H54 (cell line): ENCODE measurements around the gene PARP2.

Source experiments
- DNase-seq: peaks from one replicate; pipeline ENCODE4 v3.0.0; 2011; ENCODE audit warnings: low spot score, mixed read lengths; ENCODE audit not compliant: insufficient read length
- FAIRE-seq: peaks from 3 replicates; lab custom pipeline; 2011; peaks lifted over from hg19 to GRCh38; lab: Jason Lieb, UNC
- POLR2A ChIP-seq: IDR thresholded peaks from 2 replicates; pipeline ENCODE4 v1.6.1; 2011; ENCODE audit warnings: low read depth, mild to moderate bottlenecking, low read length

PARP2 gene, protein sequence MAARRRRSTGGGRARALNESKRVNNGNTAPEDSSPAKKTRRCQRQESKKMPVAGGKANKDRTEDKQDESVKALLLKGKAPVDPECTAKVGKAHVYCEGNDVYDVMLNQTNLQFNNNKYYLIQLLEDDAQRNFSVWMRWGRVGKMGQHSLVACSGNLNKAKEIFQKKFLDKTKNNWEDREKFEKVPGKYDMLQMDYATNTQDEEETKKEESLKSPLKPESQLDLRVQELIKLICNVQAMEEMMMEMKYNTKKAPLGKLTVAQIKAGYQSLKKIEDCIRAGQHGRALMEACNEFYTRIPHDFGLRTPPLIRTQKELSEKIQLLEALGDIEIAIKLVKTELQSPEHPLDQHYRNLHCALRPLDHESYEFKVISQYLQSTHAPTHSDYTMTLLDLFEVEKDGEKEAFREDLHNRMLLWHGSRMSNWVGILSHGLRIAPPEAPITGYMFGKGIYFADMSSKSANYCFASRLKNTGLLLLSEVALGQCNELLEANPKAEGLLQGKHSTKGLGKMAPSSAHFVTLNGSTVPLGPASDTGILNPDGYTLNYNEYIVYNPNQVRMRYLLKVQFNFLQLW

DNA sequence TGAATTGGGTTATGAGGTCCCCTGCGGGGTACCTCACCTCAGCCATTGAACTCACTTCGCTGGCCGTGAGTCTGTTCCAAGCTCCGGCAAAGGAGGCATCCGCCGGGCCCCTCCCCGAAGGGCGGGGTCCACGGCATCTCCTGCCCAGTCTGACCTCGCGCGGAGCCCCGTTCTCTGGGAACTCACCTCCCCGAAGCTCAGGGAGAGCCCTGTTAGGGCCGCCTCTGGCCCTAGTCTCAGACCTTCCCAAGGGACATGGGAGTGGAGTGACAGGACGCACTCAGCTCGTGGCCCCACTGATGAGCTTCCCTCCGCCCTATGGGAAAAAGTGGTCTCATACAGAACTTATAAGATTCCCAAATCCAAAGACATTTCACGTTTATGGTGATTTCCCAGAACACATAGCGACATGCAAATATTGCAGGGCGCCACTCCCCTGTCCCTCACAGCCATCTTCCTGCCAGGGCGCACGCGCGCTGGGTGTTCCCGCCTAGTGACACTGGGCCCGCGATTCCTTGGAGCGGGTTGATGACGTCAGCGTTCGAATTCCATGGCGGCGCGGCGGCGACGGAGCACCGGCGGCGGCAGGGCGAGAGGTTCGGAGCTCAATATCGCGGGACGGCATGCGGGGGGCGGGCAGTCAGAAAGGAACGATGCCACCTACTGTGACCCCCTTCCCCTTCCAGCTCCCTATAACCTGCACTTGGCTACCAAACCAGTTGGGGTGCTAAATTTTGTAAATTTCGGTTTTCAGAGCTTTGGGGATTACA is at the start of gene PARP2:
TSS of gene PARP2 (plus strand) at position 544 of the 770 bp plus-strand sequence. CDS start at position 551, 7 bp downstream.
- TF ChIP-seq POLR2A: peak; percentile 24; the same call in 1 of the 2 replicates
- DNase-seq (peak; percentile 38), FAIRE-seq (peak; percentile 58)

DNA sequence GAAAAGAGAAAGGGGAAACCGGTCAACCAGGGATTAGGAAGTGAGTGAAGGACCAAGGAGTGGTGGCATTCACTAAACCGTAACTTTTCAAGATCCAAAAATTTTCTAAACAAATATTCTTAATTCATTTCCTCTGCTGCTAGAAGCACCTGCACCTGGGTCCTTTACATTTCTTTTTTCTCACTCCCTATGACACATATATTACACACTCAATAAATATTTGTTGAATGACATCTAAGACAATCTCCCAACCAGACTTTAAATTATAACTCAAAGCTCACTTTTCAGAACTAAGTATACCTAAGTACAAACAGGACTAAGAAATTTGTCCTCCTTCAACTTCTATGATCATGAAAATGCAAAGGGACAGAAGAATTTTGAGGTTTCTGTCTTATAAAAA is 48.8 kb upstream of the PARP2 start:
- no peak for TF ChIP-seq POLR2A
- DNase-seq: no peak
- FAIRE-seq: no peak

DNA sequence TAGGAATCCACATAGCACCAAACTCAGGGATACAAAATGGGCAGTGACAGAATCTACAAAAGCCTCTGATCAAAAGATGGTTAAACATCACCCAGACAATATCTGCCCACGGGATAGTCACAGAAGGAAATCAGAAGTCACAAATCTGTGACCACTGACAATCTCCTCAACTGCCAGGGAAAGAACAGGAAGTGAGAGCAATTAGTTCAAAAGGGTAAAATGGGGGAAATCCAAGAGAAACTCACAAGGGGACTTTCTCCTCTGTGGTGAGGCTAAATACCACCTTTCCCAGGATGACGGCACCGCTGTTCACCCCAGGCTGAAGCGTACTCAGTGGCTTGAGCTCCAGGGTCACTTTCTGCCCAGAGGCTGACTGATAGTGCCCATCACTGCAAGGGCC is 48.4 kb upstream of the PARP2 start:
- FAIRE-seq (no peak), DNase-seq (no peak)
- no peak for TF ChIP-seq POLR2A

DNA sequence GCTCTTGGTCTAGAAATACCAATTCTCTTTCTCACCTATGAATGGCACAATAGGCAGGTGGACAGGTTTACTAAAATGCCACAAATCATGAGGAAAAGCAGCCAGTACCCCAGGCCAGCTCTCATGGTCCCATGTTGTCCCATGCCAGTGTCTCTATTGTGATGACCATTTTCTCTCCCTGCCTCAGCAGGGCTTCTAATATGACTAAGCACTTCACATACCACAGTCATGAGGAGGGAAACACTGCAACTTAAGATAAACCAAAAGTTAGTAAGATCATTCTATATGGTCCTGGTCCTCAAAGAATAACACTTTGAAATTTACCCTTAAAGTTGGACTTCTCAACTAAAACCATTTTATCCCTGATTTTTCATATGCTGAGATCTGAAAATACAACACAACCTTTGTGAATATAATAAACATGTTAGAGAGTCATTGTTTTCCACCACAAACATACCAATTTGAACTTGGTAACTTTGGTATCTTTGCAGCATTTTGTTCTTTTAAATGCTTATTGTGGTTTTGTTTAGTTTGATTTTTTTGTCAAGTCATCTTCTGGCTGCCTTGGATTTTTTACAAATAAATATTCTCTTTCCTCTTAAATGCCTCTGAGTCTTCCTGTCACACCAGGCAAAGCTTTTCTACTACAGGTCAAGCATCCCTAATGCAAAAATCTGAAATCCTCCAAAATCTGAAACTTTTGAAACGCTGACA is 41.2 kb upstream of the PARP2 start:
- DNase-seq: no peak
- no peak for TF ChIP-seq POLR2A
- FAIRE-seq: no peak

DNA sequence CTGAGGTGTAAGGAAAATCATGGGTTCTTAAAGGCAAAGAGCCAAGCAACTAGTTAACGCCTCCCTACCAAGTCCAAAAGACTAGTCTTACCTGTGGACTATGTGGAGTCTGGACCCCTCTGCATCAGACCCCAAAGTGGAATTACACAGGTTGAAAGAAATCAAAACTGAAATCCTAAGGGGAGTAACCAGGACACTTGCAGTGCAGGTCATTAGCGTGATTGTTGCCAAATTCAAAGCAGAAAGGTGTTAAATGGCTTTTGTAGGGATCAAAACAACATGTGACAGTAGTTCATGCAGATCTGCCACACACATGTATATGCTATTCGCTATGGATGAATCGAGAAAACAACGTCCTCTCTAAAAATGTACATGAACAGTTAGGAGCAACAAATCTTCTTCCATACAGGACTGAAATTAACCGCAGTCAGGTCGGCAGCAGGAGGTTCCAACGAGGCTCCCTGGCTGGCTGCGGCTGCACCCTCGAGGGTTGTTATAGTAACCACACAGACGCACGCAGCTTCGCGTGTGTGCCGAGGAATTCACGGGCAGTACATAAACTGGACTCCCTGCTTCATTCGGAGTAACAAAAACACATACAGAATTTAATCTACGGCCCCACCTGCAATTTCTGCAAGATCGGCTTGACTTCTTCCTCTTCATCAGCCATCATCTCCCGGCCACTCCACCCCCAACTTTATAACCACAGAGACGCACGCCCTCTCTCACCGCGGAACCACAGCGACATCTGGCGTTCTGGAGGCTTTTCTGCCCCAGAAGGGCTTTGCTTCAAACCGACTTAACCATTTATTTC is 38.0 kb upstream of the PARP2 start, which contains the start of gene TTC5:
TSS of gene TTC5 (minus strand) at position 687 of the 814 bp plus-strand sequence. CDS start at position 673, 14 bp downstream.
- DNase-seq: peak; percentile 4
- peak; percentile 33 for FAIRE-seq
- TF ChIP-seq POLR2A: no peak

DNA sequence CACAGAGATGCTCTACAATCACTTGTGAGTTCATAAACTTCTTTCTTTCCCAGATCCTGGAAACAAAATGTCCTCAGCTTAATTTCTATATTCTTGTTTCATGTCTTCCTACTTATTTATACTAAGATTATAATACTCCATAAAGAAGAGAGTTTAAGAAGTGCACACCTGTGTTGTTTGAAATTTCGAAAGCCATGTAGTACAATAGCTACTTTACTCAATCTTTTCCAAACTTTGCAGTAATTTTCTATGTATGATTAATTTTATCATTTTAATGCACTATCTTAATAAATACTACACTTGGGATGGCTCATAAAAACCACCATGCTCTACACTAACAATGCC is 37.4 kb upstream of the PARP2 start:
- TF ChIP-seq POLR2A: no peak
- DNase-seq (no peak), FAIRE-seq (no peak)

DNA sequence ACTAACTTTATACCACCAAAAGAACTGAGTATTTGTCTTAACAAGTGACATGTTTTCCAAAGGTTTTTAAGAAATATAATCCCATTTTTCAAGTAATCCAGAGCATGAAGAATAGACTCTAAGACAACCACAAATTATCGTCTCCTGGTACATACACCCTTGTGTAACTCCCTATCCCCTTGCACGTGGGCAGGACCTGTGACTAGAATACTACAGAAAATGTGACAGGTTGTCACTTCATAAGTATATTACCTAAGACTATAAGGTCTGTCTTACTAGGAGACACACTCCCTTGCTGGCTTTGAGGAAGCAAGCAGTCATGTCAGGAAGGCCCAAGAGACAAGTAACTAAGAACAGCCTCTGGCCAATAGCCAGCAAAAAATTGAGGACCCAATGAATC is 29.4 kb upstream of the PARP2 start:
- no peak for TF ChIP-seq POLR2A
- DNase-seq: no peak
- no peak for FAIRE-seq

DNA sequence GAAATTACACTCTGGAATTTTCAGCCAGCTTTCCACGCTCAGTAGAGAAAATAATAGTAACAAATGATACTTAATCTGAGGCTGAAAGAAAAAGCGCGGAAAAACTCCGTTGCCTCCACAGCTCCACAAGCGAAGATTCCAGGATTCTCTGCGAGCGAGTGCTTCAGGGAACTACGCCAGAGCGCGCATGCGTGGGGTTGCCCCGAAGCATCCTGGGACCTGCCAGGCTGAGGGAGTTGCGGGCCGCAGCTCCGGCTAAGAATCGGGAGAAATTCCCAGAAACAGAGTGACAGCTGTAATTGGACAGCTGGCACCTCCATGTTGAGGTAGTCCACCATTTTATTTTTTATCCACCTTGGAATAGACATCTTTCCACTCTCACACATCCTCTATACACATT is 25.7 kb upstream of the PARP2 start:
- TF ChIP-seq POLR2A: no peak
- FAIRE-seq: no peak
- no peak for DNase-seq

DNA sequence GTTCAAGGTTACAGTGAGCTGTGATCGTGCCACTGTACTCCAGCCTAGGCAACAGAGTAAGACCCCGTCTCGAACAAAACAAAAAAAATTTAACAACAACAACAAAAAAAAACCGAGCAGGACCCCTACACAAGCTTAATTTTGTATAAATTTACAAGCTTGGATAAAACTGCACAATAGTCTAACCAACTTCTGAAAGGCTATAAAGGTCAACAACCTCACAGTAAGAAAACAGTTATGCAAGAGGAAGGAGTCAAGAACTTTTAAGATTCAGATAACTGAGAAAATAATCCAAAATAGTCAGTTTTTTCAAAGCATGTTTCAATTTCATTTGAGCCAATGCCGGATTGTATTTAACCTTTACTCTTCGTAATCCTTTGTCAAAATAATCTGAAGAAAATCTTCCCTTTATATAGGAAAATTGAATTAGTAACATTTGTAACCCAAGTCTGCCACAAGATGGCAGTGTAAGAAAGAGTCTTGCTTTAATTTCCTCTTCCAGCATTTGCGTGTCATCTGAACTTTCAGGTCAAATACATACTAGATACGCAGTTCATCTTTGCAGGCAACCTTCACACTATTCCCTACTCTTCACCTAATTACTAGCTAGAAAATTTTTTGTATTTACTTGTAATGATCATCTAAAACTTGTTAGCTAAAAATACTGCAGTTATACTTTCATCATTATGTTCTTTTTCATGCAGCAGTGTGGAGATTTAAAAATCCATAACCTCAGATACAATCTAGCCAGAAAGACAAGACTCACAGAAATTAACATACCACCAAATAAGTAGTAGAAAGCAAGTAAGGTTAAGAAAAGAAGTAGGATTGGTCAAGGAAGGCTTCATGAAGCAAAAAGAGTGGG is 16.2 kb upstream of the PARP2 start:
- FAIRE-seq (no peak), DNase-seq (no peak)
- no peak for TF ChIP-seq POLR2A

DNA sequence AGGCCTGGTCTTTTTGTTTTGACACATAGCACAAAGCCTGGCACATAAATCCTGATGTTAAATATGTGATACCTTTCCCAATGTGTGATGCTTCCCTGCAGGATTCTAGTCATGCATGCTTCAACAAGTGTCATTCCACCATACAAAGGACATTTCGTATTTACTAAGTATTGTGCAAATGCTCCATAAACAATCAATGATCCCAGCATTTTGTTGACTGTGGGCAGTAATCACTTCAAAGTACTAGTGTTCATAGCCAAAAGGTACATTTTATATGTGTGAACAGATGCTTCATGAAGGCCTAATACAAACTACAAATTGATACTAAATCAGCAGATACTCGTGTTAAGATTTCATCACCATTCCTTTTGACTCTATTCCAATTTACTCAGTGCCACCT is 14.7 kb upstream of the PARP2 start:
- TF ChIP-seq POLR2A: no peak
- FAIRE-seq (no peak), DNase-seq (no peak)

DNA sequence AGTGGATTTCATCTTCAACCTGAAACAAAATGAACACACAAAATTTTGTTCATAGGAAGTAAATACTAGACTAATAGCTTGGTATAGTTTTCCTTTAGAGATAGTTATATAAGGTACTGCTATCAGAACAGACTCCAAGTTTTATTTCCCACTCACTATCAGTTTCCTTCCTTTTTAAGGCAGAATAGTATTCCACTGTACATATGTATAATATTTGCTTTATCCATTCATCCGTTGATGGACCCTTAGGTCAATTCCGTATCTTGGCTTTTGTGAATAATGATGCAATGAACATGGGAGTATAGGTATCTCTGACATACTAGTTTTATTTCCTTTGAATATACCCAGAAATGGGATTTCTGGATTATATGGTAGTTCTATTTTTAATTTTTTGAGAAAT is 14.1 kb upstream of the PARP2 start:
- DNase-seq: no peak
- FAIRE-seq: no peak

DNA sequence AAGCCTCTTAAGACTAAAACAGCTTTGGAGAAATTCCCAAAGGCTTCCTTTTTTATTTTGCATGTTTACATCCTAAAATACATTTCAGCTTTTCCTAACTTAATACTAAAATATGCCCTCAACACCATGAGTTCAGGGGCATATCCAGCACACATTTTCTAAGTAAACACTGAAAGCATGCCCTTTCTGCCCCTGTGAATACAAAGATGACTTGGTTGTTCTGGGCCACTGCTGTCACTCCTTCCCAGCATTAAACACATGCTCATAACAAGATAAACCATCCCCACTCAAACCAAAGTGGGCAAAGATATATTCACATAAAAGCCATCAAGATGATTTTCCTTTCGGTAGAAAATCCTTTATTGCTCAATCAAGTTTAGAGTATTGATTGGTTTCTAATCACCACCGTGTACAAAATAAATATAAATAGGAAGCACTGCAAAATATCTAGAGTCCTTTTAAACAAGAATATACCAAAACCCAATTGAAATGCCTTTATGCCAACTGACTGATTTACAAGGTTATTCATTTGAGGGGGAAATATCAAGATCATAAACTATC is 12.3 kb upstream of the PARP2 start:
- no peak for FAIRE-seq
- DNase-seq: no peak
- no peak for TF ChIP-seq POLR2A

More for the DNA sequence above, 14.1 kb upstream of the PARP2 start:
- no peak for TF ChIP-seq POLR2A
